ENCODE results near the gene ADSS2.
A peak's percentile ranks its signal among the peaks of the same experiment; 100 is the strongest.
"Not testable (repeated sequence)": the region's sequence is repeated elsewhere in the genome, so short reads cannot be mapped to it uniquely, and the experiment has no call there.

The ADSS2 gene

DNA sequence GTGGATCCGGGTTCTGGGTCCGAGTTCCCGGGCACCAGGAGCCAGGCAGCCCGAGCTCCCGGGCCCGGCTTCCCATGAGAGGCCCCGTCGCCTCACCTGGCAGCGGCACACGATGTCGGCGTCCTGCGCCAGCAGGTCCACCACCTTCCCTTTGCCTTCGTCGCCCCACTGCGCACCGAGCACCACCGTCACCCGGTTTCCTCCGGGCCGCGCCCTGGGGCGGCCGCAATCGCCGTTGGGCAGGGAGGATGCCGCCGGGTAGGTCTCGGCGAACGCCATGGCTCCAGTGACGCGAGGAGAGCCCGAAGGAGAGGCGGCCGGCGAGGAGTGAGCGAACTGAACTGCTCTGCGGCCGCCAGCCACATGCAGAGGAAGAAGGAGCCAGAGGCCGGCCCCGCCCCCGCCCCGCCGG, at the start of gene ADSS2:
Gene ADSS2 (minus strand): TSS at position 371 of the 412 bp plus-strand sequence. CDS start 92 bp downstream, at position 279.
- DNase-seq = no peak

DNA sequence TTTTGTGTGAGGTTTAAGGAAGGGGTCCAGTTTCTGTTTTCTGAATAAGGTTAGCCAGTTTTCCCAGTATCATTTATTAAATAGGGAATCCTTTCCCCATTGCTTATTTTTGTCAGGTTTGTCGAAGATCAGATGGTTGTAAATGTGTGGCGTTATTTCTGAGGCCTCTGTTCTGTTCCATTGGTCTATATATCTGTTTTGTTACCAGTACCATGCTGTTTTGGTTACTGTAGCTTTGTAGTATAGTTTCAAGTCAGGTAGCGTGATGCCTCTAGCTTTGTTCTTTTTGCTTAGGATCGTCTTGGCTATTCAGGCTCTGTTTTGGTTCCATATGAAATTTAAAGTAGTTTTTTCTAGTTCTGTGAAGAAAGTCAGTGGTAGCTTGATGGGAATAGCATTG, 48.8 kb upstream of the ADSS2 start:
- not testable (repeated sequence) for DNase-seq

GRCh38 chr1:244499484-244499883, 47.8 kb upstream of the ADSS2 start:
- not testable (repeated sequence) for DNase-seq

GRCh38 chr1:244497805-244498204, 46.1 kb upstream of the ADSS2 start:
- no peak for DNase-seq

DNA sequence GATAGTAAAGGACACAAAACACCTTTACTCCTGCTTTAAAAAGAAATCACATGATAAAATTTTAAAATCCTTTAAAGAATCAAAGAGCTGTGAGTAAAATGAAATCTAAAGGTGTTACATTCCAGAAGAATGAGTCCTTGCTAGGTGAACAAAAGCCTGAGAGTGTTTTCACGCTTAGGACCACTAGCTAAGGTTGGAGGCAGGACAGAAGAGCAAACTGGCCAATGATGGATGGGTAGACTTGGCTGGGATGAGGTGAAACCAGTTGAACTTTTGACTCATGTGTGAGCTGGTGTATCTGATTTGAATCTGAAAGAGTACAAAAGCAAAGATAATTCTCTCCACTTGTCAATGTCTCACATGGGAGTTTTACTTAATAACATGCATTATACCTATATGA, 44.5 kb upstream of the ADSS2 start:
- no peak for DNase-seq

- DNase-seq = no peak
These were observed 42.9 kb upstream of the ADSS2 start for GRCh38 chr1:244494653-244495052.

GRCh38 chr1:244484971-244485370, 33.3 kb upstream of the ADSS2 start:
- not testable (repeated sequence) for DNase-seq

DNA sequence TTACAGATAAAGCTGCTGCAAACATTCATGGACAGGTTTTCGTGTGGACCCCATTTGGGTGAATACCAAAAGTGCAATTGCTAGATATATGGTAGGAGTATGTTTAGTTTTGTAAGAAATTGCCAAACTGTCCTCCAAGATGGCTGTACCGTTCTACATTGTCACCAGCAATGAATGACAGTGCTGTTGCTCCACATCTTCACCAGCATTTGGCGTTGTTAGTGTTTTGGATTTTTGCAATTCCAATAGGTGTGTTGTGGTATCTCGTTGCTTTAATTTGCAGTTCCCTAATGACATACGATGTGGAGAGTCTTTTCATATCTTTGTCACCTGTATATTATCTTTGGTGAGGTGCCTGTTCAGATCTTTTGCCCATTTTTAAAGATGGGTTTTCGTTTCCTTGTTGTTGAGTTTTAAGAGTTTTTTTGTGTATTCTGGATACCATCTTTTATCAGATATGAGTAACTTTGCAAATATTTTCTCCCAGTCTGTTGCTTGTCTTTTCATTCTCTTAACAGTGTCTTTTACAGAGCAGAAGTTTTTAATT, 21.4 kb upstream of the ADSS2 start:
- no peak for DNase-seq

DNA sequence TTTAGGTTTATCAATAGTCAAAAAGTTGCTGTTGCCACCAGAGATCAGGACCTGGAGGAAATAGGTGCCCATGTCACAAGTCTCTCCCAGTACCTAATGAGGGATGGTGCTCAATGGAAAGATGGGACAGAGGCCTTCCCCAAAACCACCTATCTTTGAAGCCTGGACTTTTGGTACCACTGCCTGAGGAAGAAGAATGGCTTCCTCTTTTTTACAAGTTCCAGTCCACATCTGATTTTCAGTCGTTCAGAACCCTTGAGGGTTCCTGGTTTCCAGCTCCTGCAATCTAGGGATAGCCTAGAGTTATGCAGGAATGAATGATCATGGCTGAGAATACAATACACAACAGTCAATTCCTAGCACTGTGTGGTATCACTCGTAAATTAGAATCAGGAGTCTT, 15.0 kb upstream of the ADSS2 start:
- no peak for DNase-seq

DNA sequence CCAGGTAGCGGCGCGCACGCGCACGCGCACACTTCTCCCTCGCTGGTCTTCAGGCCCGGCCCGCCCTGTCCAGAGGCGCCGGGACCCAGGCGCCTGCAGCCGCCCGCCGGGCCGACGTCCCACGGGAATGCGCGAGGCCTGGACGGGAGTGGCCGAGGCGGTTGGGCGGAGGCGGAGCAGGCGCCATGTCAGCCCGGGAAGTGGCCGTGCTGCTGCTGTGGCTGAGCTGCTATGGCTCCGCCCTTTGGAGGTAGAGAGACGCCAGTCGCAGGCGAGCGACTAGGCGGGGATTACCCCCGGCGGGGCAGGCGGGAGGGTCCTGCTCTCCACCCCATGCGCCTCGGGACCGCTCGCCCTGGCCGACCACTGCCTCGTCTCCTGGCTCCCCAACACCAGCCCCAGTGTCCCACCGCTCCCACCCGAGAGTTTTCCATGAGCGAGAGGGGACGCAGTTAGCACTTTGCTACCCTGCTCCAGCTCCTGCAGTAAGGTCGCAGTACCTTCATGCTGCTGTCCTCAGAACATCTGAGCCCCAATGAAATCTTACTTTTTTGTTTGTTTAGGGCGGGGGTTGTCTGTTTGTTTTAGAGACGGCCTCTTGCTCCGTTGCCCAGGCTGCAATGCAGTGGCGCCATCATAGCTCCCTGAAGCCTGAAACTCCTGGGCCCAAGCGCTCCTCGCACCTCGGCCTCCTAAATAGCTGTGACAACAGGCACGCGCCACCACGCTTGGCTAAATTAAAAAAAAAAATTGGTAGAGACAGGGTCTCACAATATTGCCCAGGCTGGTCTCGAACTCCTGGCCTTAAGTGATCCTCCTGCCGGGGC, 9.7 kb upstream of the ADSS2 start, which contains the start of gene CATSPERE:
Gene CATSPERE (plus strand): TSS at position 29 of the 827 bp plus-strand sequence. CDS start 157 bp downstream, at position 186.
- peak; percentile 55 to 90 (median 67) for DNase-seq

GRCh38 chr1:244460197-244460596, 8.5 kb upstream of the ADSS2 start:
- no peak for DNase-seq

DNA sequence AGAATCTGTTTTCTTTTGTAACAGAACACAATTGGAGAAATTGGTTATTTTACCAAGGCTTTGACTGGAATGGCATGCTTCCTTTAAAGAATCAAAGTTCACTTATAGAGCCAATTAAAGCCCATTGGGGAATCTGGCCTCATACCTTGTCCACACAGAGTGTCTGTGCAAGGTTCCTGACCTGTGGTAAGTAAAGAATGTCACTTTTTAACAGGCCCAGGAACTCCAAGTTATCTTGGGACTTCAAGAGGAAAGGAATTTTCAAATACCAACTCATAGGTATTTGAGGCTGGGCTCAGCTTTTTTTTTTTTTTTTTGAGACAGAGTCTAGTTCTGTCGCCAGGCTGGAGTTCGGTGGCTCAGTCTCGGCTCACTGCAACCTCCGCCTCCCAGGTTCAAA, 7.1 kb upstream of the ADSS2 start:
- no peak for DNase-seq

DNA sequence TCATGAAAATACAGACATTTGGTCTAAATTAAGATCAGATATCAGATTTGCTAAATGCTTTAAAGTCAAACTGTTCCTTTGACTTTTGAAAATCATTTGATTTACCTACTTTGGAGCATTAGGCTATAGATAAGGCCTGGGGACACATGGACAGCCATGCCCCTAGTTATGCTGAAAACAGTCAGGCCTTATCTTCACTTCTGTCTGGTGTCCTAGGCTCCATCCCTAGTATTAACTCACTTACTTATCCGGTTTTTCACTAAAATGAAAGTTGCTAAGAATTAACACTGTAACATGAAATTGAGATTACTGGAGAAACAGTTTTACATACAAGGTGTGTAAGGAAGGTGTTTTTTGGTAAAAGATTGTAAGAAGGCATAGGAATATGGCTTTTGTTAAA, 4.9 kb upstream of the ADSS2 start:
- no peak for DNase-seq

GRCh38 chr1:244454412-244454811, 2.7 kb upstream of the ADSS2 start:
- no peak for DNase-seq

DNA sequence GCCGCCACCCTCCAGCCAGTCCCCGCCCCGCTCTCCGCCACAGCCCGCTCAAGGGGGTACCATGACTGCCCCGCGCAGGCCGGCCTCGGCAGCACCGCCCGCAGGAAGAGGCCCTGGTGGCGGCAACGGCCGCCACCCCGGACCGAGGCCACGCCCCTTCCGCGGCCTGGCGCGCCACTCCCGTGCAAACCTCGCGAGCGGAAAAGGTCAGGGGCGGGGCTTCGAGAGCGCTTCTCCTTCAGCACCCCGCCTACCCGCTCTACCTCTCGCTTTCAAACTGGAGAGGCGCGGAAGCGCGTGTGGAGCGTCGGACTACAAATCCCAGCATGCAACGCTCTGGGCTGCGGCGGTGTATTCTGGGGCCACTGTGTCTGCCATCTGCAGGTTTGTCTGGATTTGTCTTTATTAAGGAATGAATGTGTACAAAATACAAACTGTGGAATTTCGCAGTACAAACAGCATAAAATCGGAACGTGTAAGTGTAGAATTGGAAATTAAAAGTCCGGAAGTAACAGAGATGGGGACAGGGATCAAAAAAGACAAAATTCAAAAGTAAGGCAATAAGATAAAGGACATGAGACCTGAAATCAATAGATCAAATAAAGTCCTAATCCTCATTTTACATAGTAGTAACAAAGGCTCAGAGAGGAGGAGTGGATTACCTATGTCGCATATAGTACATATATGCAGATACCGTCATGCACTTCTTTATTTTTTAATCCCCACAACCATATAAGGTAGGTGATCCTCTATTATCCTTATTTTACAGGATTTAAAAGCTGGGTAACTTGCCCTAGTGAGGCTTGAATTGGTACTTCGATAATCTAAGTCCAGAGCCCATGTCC, 464 bp upstream of the ADSS2 start:
- peak; percentile 94 to 99 (median 98) for DNase-seq

- DNase-seq = peak; percentile 30 to 85 (median 61)
These were observed 841 bp downstream of the ADSS2 start for GRCh38 chr1:244450597-244451538.

DNA sequence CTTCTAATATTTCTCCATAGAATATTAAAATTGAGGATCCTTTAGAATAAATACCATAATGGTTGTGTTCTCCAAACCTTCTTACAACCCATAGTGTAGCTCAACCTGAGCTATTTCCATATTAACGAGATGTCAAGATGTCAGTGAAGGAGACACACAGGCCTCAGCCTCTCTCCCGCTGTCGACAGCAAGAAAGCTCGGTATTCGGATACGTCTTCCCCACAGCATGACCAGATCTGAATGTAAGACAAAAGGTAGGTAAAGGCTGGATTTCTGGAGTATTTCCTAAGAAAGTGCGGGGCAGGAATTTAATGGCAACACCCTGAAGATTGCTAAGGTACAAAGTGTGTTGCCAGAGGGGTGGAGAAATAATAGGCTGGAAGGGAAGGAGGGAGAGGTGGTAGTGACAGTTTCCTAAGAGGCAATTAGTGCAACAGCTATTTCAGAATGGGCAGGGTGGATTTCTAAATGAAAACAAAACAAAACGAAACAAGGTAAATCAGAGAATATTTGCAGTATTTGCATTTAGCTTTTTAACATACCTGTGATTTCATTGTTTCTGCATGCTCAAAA, 1.7 kb downstream of the ADSS2 start:
- no peak for DNase-seq

DNA sequence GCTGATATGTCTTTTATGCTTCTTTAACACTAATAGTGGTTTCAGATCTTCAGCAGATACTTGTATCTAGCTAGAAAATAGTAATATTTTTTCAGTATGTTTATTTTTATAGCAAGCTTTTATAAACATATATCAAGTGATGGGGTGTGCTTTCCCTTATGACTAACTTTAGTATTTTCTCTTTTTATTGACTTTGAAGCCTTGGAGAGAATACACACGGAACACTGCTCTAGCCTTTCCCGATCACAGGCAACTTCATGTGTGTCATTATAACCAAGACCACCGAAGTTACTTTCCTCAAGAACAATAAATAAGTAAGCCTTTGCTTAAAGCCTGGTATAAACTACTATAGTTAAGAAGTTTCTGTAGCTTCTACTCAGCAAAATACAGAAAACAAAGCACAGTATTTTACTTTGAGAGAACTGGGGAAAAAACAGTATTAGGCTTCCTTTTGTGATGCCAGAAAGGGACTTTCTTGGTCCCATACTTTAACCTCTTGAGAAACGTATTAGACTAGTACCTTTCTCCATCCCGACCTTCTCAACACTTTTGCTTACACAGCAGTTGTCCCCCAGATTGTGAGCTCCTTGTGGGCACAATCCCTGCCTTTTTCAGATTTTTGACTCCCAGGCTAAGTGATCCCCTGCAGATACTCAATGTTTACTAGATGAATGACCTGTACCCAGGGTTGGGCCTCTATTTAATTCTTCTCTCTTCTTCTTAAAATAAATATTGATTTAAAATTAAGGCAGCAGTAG, 3.3 kb downstream of the ADSS2 start:
- no peak for DNase-seq

- DNase-seq = no peak
These were observed 4.2 kb downstream of the ADSS2 start for GRCh38 chr1:244447552-244447951.

- DNase-seq = no peak
These were observed 4.7 kb downstream of the ADSS2 start for GRCh38 chr1:244447024-244447423.

Measured in stimulated activated naive CD4-positive, alpha-beta T cell (primary cell).